Measurements from ENCODE around the gene LLGL1. TPM values are rescaled to one million over a fixed set of nuclear protein-coding genes. Genes with fewer than 3 reads are reported as not detected.
A peak's percentile ranks its signal among the peaks of the same experiment; 100 is the strongest.

LLGL1 gene
- total RNA-seq, 1 experiment from 2014 or later = 30.2 TPM

- CTCF ChIA-PET = no interaction called here
These were observed 44.1 kb upstream of the LLGL1 start for GRCh38 chr17:18181358-18181757.

GRCh38 chr17:18182110-18182977 is 43.1 kb upstream of the LLGL1 start:
- ChIA-PET POLR2A (ENCODE audit: low non-redundant PET) (interaction anchor here (0.6 kb wide), 1 partner anchor 560 kb away, joined by 9 read pairs; no protein-coding TSS in a partner anchor), CTCF (interaction anchor here (0.7 to 0.8 kb wide), 3 partner anchors 12 to 112 kb away, joined by 3 to 10 read pairs (median 6); no protein-coding TSS in a partner anchor)
- Histone ChIP-seq H3K27me3 (replicated peaks; ENCODE audit: insufficient read depth, low read depth, low read length, poor library complexity) (no peaks in the 10 kb centered on the region), H3K4me1 (ENCODE audit: insufficient read depth, low read length, poor library complexity, severe bottlenecking) (peaks cover 24% of the 10 kb centered on the region), H3K36me3 (ENCODE audit: insufficient read depth, low read length, poor library complexity, severe bottlenecking) (no peaks in the 10 kb centered on the region), H3K9me3 (ENCODE audit: low read depth, low read length, poor library complexity, severe bottlenecking) (no peaks in the 10 kb centered on the region), H3K4me3 (ENCODE audit: low read depth, low read length, poor library complexity, severe bottlenecking) (peak overlapping the region; percentile 92), H3K27ac (ENCODE audit: low read depth, low read length, poor library complexity, severe bottlenecking) (peak overlapping the region; percentile 98)
- intact Hi-C loops (cut with micrococcal nuclease; ENCODE audit: unreplicated experiment) = loop anchor here (5.0 kb wide), 1 partner anchor 180 kb away; the partner anchor contains the start of gene SHMT1
- no peak for DNase-seq (ENCODE audit: low spot score)
- BruUV-seq (replicated peaks) = TSS peak; percentile 83
- TF ChIP-seq EZH2 (IDR thresholded peaks at IDR 0.05; ENCODE audit: borderline replicate concordance, low read depth, low read length, poor library complexity, severe bottlenecking) (no peak), CTCF (conservative IDR thresholded peaks at IDR 0.05; ENCODE audit: low read depth, low read length) (no peak)

More at GRCh38 chr17:18181358-18181757, 44.1 kb upstream of the LLGL1 start:
- Histone ChIP-seq H3K27me3 (replicated peaks; ENCODE audit: insufficient read depth, low read depth, low read length, poor library complexity) (no peaks in the 10 kb centered on the region), H3K4me3 (ENCODE audit: low read depth, low read length, poor library complexity, severe bottlenecking) (no peak overlapping the region), H3K9me3 (ENCODE audit: low read depth, low read length, poor library complexity, severe bottlenecking) (no peaks in the 10 kb centered on the region), H3K4me1 (ENCODE audit: insufficient read depth, low read length, poor library complexity, severe bottlenecking) (peaks cover 16% of the 10 kb centered on the region), H3K36me3 (ENCODE audit: insufficient read depth, low read length, poor library complexity, severe bottlenecking) (no peaks in the 10 kb centered on the region), H3K27ac (ENCODE audit: low read depth, low read length, poor library complexity, severe bottlenecking) (no peak overlapping the region)
- BruUV-seq (replicated peaks) = no TSS peak
- no peak for DNase-seq (ENCODE audit: low spot score)
- intact Hi-C loops (cut with micrococcal nuclease; ENCODE audit: unreplicated experiment) = loop anchor here (5.0 kb wide), 1 partner anchor 181 kb away; the partner anchor contains the start of gene SHMT1
- no peak for TF ChIP-seq EZH2 (IDR thresholded peaks at IDR 0.05; ENCODE audit: borderline replicate concordance, low read depth, low read length, poor library complexity, severe bottlenecking)
- no peak for TF ChIP-seq CTCF (conservative IDR thresholded peaks at IDR 0.05; ENCODE audit: low read depth, low read length)
- POLR2A ChIA-PET (ENCODE audit: low non-redundant PET) = no interaction called here

- Histone ChIP-seq H3K4me1 (ENCODE audit: insufficient read depth, low read length, poor library complexity, severe bottlenecking) (peaks cover 30% of the 10 kb centered on the region), H3K27me3 (replicated peaks; ENCODE audit: insufficient read depth, low read depth, low read length, poor library complexity) (no peaks in the 10 kb centered on the region), H3K9me3 (ENCODE audit: low read depth, low read length, poor library complexity, severe bottlenecking) (no peaks in the 10 kb centered on the region), H3K36me3 (ENCODE audit: insufficient read depth, low read length, poor library complexity, severe bottlenecking) (peaks cover 6% of the 10 kb centered on the region), H3K4me3 (ENCODE audit: low read depth, low read length, poor library complexity, severe bottlenecking) (peak overlapping the region; percentile 92), H3K27ac (ENCODE audit: low read depth, low read length, poor library complexity, severe bottlenecking) (peak overlapping the region; percentile 98)
- CTCF ChIA-PET = interaction anchor here (0.7 to 0.8 kb wide), 3 partner anchors 13 to 112 kb away, joined by 3 to 10 read pairs (median 6); no protein-coding TSS in a partner anchor
- POLR2A ChIA-PET (ENCODE audit: low non-redundant PET) = no interaction called here
- no peak for TF ChIP-seq EZH2 (IDR thresholded peaks at IDR 0.05; ENCODE audit: borderline replicate concordance, low read depth, low read length, poor library complexity, severe bottlenecking)
- no peak for TF ChIP-seq CTCF (conservative IDR thresholded peaks at IDR 0.05; ENCODE audit: low read depth, low read length)
- intact Hi-C loops (cut with micrococcal nuclease; ENCODE audit: unreplicated experiment) = loop anchor here (5.0 kb wide), 1 partner anchor 179 kb away; the partner anchor contains the start of gene SHMT1
- peak; percentile 91 for DNase-seq (ENCODE audit: low spot score)
- no TSS peak for BruUV-seq (replicated peaks)
These were observed 42.5 kb upstream of the LLGL1 start for GRCh38 chr17:18182978-18183333.
